Astrocyte of the spinal cord (primary cell): ENCODE data around the gene STX7.

Source experiments
- DNase-seq: peaks from one replicate; pipeline ENCODE4 v3.0.0; 2011; ENCODE audit warnings: low read depth, low spot score
- H3K4me3 ChIP-seq: 2 replicates; pipeline ENCODE4 v1.5.1; 2011; ENCODE audit warnings: low read depth, mild to moderate bottlenecking, low read length, moderate library complexity
- CTCF ChIP-seq: IDR thresholded peaks from 2 replicates; pipeline ENCODE4 v1.5.1; 2012; ENCODE audit warnings: low read depth, mild to moderate bottlenecking, low read length, inconsistent platforms
- in situ Hi-C: cut with HindIII; loops from 2 replicates; pipeline ENCODE4 v1.10.0; 2017; ENCODE audit warnings: low sequenced_read_pairs

The STX7 gene

GRCh38 chr6:132414322-132414721 lies 98.6 kb downstream of the STX7 start:
- in situ Hi-C loops = no loop called here
- no peak overlapping the region for H3K4me3 ChIP-seq
- no peak for DNase-seq
- no peak for TF ChIP-seq CTCF

GRCh38 chr6:132413499-132413802 lies 99.5 kb downstream of the STX7 start:
- TF ChIP-seq CTCF = no peak
- in situ Hi-C loops = no loop called here
- no peak for DNase-seq
- H3K4me3 ChIP-seq = no peak overlapping the region

GRCh38 chr6:132412656-132413498 lies 100.0 kb downstream of the STX7 start:
- no peak for TF ChIP-seq CTCF
- H3K4me3 ChIP-seq = no peak overlapping the region
- DNase-seq = no peak
- in situ Hi-C loops = no loop called here

- in situ Hi-C loops = no loop called here
- DNase-seq = no peak
- no peak overlapping the region for H3K4me3 ChIP-seq
- no peak for TF ChIP-seq CTCF
Observed at GRCh38 chr6:132411296-132411695, 101.6 kb downstream of the STX7 start.

GRCh38 chr6:132410830-132411229 lies 102.1 kb downstream of the STX7 start:
- in situ Hi-C loops = no loop called here
- TF ChIP-seq CTCF = no peak
- H3K4me3 ChIP-seq = no peak overlapping the region
- DNase-seq = no peak

- DNase-seq = peak; percentile 53
- no peak overlapping the region for H3K4me3 ChIP-seq
- TF ChIP-seq CTCF = no peak
- in situ Hi-C loops = no loop called here
Observed at GRCh38 chr6:132405143-132405915, 107.6 kb downstream of the STX7 start.
